ENCODE results near the gene RBMS3. TPM values are rescaled to one million over a fixed set of nuclear protein-coding genes. Genes with fewer than 3 reads are reported as not detected.
"Not testable (repeated sequence)": the region's sequence is repeated elsewhere in the genome, so short reads cannot be mapped to it uniquely, and the experiment has no call there.

The RBMS3 gene
- total RNA-seq, 1 donor from 2014 or later: 70.0 TPM

DNA sequence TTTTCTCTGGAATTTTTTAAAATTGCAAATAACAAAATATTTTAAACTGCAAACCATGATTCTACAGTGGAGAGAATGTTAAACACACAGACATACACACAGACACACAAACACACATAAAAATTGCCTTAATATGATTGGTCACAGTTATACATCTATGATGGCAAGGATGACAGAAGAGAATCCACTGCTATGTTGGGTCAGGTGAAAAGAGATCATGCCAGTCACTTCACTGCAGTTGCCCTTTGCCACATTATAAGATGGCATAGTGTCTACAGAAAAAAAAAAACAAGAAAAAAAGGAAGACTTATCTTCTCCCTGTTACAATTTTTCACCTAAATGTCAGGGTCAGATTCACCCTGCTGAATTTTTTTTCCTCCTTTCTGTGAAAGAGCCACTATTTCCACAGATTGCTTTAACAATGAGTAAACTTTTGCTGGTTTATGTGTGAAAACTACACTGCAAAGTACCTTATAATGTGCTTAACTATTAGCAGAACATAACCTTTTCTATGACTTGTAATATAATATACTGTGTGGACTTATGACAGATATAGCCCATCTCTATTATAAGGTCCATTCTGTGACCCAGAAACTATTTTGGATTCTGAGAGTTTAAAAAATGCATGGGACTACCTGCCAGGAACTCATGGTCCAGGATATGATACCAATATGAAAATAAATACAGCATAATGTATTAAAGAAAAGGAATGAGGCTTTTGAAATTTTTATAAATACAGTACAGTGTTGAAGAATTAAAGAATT is 111.9 kb downstream of the RBMS3 start:
- Histone ChIP-seq H3K27ac (no peak overlapping the region), H3K4me3 (no peak overlapping the region), H3K27me3 (no peaks in the 10 kb centered on the region), H3K4me1 (no peaks in the 10 kb centered on the region), H3K36me3 (no peaks in the 10 kb centered on the region), H3K9me3 (no peaks in the 10 kb centered on the region)
- TF ChIP-seq, protein P1, sequence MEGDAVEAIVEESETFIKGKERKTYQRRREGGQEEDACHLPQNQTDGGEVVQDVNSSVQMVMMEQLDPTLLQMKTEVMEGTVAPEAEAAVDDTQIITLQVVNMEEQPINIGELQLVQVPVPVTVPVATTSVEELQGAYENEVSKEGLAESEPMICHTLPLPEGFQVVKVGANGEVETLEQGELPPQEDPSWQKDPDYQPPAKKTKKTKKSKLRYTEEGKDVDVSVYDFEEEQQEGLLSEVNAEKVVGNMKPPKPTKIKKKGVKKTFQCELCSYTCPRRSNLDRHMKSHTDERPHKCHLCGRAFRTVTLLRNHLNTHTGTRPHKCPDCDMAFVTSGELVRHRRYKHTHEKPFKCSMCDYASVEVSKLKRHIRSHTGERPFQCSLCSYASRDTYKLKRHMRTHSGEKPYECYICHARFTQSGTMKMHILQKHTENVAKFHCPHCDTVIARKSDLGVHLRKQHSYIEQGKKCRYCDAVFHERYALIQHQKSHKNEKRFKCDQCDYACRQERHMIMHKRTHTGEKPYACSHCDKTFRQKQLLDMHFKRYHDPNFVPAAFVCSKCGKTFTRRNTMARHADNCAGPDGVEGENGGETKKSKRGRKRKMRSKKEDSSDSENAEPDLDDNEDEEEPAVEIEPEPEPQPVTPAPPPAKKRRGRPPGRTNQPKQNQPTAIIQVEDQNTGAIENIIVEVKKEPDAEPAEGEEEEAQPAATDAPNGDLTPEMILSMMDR (IDR thresholded peaks at IDR 0.05): no peak
- TF ChIP-seq POLR2AphosphoS5 (IDR thresholded peaks at IDR 0.05; ENCODE audit: insufficient read depth in 1 of 2, low read depth in 1 of 2): no peak
- TF ChIP-seq POLR2A (IDR thresholded peaks at IDR 0.05): no peak
- no peak for DNase-seq (ENCODE audit: extremely low spot score in 2 of 2)
- intact Hi-C loops (cut with DNase I): no loop called here

DNA sequence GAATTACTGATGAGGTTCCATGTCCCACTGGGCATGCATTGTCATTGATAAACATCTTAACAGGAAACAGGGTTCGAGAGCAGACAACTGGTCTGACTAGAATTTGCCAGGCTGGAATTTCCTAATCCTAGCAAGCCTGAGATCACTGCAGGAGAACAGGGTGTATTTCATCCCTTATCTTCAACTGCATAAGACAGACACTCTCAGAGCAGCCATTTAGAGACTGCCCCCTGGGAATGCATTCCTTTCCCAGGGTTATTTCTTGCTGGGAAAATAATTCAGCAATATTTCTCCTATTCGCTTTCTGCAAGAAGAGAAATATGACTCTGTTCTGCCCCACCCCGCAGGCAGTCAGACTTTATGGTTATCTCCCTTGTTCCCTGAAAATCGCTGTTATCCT is 113.1 kb downstream of the RBMS3 start:
- H3K9me3 ChIP-seq; H3K4me1 ChIP-seq; intact Hi-C loops (cut with DNase I); H3K4me3 ChIP-seq; H3K27me3 ChIP-seq; H3K27ac ChIP-seq; H3K36me3 ChIP-seq; DNase-seq (ENCODE audit: extremely low spot score in 2 of 2): not testable (repeated sequence)

DNA sequence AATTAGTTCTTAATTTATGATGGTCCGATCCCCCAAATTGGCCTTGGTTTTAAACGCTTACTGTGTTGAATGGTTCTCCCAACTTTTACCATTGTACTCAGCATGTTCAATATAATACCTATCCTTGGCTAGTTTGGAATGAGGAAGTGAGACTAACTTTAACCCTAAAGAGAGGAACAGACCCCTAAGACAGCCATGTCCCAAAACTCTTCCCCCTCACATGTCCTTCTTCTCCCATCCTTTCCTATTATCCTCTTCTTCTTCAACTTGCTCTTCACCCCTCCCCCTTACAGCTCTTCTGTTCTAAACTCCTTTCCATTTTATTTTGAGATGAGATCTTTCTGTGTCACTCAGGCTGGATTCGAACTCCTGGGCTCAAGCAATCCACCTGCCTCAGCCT is 116.5 kb downstream of the RBMS3 start:
- H3K27me3 ChIP-seq: no peaks in the 10 kb centered on the region
- intact Hi-C loops (cut with DNase I): no loop called here
- no peak for DNase-seq (ENCODE audit: extremely low spot score in 2 of 2)
- H3K27ac ChIP-seq: no peak overlapping the region
- TF ChIP-seq, protein P1 (IDR thresholded peaks at IDR 0.05): no peak
- no peak for TF ChIP-seq POLR2AphosphoS5 (IDR thresholded peaks at IDR 0.05; ENCODE audit: insufficient read depth in 1 of 2, low read depth in 1 of 2)
- no peak for TF ChIP-seq POLR2A (IDR thresholded peaks at IDR 0.05)
- no peaks in the 10 kb centered on the region for H3K4me1 ChIP-seq
- H3K36me3 ChIP-seq: no peaks in the 10 kb centered on the region
- no peak overlapping the region for H3K4me3 ChIP-seq
- no peaks in the 10 kb centered on the region for H3K9me3 ChIP-seq

DNA sequence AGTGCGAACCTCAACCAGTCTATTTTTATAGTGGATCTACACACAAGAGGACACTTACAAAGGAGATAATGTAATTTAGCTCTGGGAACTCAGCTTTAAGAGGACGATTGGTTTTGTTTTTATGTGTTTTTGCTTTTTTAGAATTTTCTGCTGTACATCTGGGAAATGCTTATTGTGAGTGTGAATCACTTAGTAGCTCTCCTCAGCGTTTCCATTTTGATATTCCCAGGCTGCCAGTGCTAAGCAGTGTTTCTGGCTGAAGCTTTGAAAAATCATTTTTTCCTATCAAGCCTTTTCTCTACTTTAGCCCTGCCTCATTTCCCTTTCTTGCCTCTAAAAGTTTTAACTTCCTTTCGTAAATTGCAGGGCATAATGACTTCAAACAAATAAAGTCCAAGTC is 117.9 kb downstream of the RBMS3 start:
- no peaks in the 10 kb centered on the region for H3K4me1 ChIP-seq
- TF ChIP-seq, protein P1 (IDR thresholded peaks at IDR 0.05): no peak
- TF ChIP-seq POLR2AphosphoS5 (IDR thresholded peaks at IDR 0.05; ENCODE audit: insufficient read depth in 1 of 2, low read depth in 1 of 2) (no peak), POLR2A (IDR thresholded peaks at IDR 0.05) (no peak)
- no peaks in the 10 kb centered on the region for H3K36me3 ChIP-seq
- no peak overlapping the region for H3K4me3 ChIP-seq
- intact Hi-C loops (cut with DNase I): no loop called here
- no peak overlapping the region for H3K27ac ChIP-seq
- no peaks in the 10 kb centered on the region for H3K27me3 ChIP-seq
- H3K9me3 ChIP-seq: no peaks in the 10 kb centered on the region
- no peak for DNase-seq (ENCODE audit: extremely low spot score in 2 of 2)

DNA sequence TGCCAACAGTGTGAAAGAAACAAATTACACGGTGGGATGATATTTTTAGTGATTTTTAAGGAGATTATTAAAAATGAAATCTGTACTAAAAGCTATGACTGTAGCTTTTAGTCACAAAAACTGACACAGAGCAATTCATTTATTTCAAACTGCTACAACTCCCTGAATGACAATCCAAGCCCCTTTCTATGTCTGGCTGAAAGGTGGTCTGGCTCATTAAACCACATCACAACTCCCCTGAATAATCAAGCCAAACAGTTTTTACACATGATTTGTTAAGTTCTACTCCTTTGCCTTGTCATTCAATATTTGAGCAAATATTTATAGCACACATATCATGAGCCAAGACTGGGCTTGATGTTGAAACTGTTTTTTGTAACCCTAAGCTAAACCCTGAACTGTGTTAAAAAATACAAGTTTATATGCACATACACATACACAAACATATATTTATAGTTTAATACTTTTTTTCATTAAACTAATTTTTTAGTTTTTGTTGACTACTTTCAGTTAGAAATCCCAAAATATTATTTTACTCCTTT is 125.5 kb downstream of the RBMS3 start:
- H3K9me3 ChIP-seq: no peaks in the 10 kb centered on the region
- no peak overlapping the region for H3K27ac ChIP-seq
- no peaks in the 10 kb centered on the region for H3K36me3 ChIP-seq
- DNase-seq (ENCODE audit: extremely low spot score in 2 of 2): no peak
- H3K27me3 ChIP-seq: no peaks in the 10 kb centered on the region
- TF ChIP-seq, protein P1 (IDR thresholded peaks at IDR 0.05): no peak
- TF ChIP-seq POLR2AphosphoS5 (IDR thresholded peaks at IDR 0.05; ENCODE audit: insufficient read depth in 1 of 2, low read depth in 1 of 2): no peak
- no peak for TF ChIP-seq POLR2A (IDR thresholded peaks at IDR 0.05)
- intact Hi-C loops (cut with DNase I): no loop called here
- H3K4me3 ChIP-seq: no peak overlapping the region
- peaks cover 13% of the 10 kb centered on the region for H3K4me1 ChIP-seq

All from vagina (tissue), 2 donors.